ENCODE data around the gene GALNT13. TPM values are rescaled to one million over a fixed set of nuclear protein-coding genes. Genes with fewer than 3 reads are reported as not detected.

The GALNT13 gene
- total and polyA plus RNA-seq, 2 of the 13 experiments (the other 11 are each of a cell fraction or from before 2014, with no cell fraction given): 1.3 to 5.0 TPM

DNA sequence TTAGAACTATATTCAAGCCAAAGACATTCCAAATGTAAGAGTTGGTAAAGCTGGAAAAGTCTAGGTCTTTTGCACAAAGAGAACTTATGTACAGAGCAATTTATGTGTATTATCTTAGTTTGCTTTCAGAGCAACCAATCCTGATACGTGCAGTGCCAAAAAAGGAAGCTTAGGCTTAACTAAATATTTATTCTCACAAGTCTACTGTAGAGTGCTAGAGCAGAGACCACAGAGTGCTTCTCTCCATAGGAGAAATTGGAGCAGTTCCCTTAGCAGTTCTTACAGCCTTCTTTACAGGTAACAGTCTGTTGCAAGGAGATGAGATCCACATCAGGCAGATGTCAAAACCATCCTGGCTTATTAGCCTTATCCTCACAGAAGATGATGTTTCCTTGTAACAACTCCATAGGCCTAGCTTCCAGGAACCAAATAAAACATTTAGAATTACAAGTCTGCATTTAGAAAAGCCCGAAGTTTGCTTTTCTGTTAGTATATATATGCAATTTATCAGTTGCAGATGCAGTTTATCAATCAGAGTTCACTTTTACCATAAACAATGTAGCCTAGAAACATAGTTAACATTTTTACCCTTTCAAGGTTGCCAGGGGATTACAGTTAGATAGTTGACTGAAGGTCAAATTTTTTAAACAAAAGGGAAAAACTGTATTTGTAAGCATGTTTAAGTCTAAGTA is 576.2 kb downstream of the GALNT13 start (continued):
- TF ChIP-seq, protein P1, sequence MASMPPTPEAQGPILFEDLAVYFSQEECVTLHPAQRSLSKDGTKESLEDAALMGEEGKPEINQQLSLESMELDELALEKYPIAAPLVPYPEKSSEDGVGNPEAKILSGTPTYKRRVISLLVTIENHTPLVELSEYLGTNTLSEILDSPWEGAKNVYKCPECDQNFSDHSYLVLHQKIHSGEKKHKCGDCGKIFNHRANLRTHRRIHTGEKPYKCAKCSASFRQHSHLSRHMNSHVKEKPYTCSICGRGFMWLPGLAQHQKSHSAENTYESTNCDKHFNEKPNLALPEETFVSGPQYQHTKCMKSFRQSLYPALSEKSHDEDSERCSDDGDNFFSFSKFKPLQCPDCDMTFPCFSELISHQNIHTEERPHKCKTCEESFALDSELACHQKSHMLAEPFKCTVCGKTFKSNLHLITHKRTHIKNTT (CRISPR knock-in tag; IDR thresholded peaks at IDR 0.05): no peak
- TF ChIP-seq ZSCAN29 (CRISPR knock-in tag; conservative IDR thresholded peaks at IDR 0.05) (no peak), ZNF577 (CRISPR knock-in tag; IDR thresholded peaks at IDR 0.05; ENCODE audit: borderline replicate concordance, low read depth) (no peak), U2AF2 (IDR thresholded peaks at IDR 0.05; ENCODE audit: low read depth, low read length) (no peak), XBP1 (CRISPR knock-in tag; IDR thresholded peaks at IDR 0.05) (no peak), SMAD3 (CRISPR knock-in tag; IDR thresholded peaks at IDR 0.05) (0 out of 2 replicates have a peak, but pooled peaks have one; percentile 32), HCFC1 (IDR thresholded peaks at IDR 0.05; ENCODE audit: low read depth, low read length) (no peak), RFX5 (IDR thresholded peaks at IDR 0.05; ENCODE audit: low read depth, low read length) (no peak), ZNF263 (CRISPR knock-in tag; IDR thresholded peaks at IDR 0.05) (no peak), ZNF496 (CRISPR knock-in tag; IDR thresholded peaks at IDR 0.05; ENCODE audit: insufficient replicate concordance) (no peak), ARNT2 (CRISPR knock-in tag; IDR thresholded peaks at IDR 0.05; ENCODE audit: low read depth) (no peak), CENPT (CRISPR knock-in tag; IDR thresholded peaks at IDR 0.05; ENCODE audit: low read depth) (no peak), NFE2L2 (IDR thresholded peaks at IDR 0.05; ENCODE audit: low read length) (no peak), ZNF670 (CRISPR knock-in tag; IDR thresholded peaks at IDR 0.05; ENCODE audit: borderline replicate concordance) (peak; percentile 46; the same call in 1 of the 2 replicates), FOSL2 (CRISPR knock-in tag; IDR thresholded peaks at IDR 0.05) (no peak), SIN3A (IDR thresholded peaks at IDR 0.05; ENCODE audit: borderline replicate concordance, low read depth, low read length) (no peak)
- TF ChIP-seq, protein P2, sequence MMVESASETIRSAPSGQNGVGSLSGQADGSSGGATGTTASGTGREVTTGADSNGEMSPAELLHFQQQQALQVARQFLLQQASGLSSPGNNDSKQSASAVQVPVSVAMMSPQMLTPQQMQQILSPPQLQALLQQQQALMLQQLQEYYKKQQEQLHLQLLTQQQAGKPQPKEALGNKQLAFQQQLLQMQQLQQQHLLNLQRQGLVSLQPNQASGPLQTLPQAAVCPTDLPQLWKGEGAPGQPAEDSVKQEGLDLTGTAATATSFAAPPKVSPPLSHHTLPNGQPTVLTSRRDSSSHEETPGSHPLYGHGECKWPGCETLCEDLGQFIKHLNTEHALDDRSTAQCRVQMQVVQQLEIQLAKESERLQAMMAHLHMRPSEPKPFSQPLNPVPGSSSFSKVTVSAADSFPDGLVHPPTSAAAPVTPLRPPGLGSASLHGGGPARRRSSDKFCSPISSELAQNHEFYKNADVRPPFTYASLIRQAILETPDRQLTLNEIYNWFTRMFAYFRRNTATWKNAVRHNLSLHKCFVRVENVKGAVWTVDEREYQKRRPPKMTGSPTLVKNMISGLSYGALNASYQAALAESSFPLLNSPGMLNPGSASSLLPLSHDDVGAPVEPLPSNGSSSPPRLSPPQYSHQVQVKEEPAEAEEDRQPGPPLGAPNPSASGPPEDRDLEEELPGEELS (CRISPR knock-in tag; IDR thresholded peaks at IDR 0.05): peak; percentile 73; the same call in 1 of the 2 replicates
- TF ChIP-seq, protein P3, sequence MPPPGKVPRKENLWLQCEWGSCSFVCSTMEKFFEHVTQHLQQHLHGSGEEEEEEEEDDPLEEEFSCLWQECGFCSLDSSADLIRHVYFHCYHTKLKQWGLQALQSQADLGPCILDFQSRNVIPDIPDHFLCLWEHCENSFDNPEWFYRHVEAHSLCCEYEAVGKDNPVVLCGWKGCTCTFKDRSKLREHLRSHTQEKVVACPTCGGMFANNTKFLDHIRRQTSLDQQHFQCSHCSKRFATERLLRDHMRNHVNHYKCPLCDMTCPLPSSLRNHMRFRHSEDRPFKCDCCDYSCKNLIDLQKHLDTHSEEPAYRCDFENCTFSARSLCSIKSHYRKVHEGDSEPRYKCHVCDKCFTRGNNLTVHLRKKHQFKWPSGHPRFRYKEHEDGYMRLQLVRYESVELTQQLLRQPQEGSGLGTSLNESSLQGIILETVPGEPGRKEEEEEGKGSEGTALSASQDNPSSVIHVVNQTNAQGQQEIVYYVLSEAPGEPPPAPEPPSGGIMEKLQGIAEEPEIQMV (CRISPR knock-in tag; IDR thresholded peaks at IDR 0.05; ENCODE audit: low read depth): no peak
- TF ChIP-seq, protein P4, sequence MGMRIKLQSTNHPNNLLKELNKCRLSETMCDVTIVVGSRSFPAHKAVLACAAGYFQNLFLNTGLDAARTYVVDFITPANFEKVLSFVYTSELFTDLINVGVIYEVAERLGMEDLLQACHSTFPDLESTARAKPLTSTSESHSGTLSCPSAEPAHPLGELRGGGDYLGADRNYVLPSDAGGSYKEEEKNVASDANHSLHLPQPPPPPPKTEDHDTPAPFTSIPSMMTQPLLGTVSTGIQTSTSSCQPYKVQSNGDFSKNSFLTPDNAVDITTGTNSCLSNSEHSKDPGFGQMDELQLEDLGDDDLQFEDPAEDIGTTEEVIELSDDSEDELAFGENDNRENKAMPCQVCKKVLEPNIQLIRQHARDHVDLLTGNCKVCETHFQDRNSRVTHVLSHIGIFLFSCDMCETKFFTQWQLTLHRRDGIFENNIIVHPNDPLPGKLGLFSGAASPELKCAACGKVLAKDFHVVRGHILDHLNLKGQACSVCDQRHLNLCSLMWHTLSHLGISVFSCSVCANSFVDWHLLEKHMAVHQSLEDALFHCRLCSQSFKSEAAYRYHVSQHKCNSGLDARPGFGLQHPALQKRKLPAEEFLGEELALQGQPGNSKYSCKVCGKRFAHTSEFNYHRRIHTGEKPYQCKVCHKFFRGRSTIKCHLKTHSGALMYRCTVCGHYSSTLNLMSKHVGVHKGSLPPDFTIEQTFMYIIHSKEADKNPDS (CRISPR knock-in tag; IDR thresholded peaks at IDR 0.05): no peak
- TF ChIP-seq, protein P5, sequence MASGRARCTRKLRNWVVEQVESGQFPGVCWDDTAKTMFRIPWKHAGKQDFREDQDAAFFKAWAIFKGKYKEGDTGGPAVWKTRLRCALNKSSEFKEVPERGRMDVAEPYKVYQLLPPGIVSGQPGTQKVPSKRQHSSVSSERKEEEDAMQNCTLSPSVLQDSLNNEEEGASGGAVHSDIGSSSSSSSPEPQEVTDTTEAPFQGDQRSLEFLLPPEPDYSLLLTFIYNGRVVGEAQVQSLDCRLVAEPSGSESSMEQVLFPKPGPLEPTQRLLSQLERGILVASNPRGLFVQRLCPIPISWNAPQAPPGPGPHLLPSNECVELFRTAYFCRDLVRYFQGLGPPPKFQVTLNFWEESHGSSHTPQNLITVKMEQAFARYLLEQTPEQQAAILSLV (CRISPR knock-in tag; IDR thresholded peaks at IDR 0.05; ENCODE audit: borderline replicate concordance): no peak
- TF ChIP-seq, protein P6, sequence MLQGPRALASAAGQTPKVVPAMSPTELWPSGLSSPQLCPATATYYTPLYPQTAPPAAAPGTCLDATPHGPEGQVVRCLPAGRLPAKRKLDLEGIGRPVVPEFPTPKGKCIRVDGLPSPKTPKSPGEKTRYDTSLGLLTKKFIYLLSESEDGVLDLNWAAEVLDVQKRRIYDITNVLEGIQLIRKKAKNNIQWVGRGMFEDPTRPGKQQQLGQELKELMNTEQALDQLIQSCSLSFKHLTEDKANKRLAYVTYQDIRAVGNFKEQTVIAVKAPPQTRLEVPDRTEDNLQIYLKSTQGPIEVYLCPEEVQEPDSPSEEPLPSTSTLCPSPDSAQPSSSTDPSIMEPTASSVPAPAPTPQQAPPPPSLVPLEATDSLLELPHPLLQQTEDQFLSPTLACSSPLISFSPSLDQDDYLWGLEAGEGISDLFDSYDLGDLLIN (CRISPR knock-in tag; IDR thresholded peaks at IDR 0.05; ENCODE audit: borderline replicate concordance): no peak
